ENCODE results near the gene SPCS1.
"Not testable (repeated sequence)": the region's sequence is repeated elsewhere in the genome, so short reads cannot be mapped to it uniquely, and the experiment has no call there.

Gene SPCS1

DNA sequence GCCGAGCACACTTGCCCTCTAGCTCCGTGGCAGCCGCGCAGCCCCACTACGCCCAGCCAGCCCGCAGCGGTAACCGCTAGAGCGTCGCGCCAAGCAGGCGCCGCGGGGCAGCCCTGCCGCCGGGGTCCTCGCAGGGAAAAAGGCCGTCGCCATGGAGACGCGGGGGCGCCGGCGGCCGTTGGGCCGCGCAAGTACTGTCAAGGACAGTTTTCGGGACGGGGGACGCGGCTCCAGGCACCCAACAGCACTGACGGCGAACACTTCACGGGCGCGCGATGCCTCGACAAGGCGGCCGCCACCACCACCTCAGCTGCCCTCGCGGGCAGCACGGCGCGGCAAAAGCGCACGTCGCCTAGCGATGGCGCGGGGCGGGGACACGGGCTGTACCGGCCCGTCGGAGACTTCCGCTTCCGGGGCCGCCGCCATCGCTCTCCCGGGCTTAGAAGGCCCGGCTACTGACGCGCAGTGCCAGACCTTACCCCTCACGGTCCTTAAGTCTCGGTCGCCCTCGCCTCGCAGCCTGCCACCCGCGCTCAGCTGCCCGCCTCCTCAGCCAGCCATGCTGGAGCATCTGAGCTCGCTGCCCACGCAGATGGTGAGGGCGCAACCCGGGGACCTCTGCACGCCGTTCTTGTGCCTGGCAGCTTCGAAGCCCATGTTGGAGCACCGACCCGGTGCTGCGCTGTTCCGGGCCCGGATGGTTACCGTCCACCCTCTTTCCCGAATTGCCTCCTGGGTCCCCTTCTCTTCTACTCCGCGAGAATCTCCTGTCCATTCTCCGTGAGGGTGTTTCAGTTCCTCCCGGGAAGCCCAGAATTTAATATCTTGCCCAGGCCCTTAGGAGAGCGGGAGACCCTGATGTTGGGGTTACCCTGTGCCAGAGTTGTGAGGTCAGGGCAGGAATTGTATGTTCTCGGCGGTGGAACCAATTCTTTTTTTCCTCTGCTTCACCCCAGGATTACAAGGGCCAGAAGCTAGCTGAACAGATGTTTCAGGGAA, at the start of gene SPCS1, which contains the start of gene GLT8D1:
SPCS1 (plus strand) TSS at position 419 of the 999 bp plus-strand sequence; CDS start at position 560, 141 bp downstream.
GLT8D1 (minus strand) TSS at position 104 of the 999 bp plus-strand sequence. CDS start 5,331 bp downstream, outside the sequence.
- DNase-seq (ENCODE audit: low read depth in 2 of 2): peak; percentile 79 to 81

DNA sequence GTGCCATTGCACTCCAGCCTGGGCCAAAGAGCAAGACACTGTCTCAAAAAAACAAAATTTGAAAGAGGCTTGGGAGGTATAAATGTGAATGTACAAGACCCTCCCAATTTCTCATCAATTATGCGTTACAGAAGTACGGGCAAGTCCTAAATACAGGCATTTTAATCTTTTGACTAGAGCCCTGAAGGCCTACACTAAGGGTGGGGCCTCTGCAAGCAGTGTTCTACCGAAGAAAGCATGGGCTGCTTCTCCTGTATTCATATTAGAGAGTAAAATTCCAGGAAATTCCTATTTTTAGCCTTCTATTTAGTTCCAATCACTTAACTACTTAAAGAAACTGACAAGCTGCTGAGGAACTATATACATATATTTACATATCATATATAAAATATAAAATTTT, 45.9 kb upstream of the SPCS1 start:
- DNase-seq (ENCODE audit: low read depth in 2 of 2): no peak

DNA sequence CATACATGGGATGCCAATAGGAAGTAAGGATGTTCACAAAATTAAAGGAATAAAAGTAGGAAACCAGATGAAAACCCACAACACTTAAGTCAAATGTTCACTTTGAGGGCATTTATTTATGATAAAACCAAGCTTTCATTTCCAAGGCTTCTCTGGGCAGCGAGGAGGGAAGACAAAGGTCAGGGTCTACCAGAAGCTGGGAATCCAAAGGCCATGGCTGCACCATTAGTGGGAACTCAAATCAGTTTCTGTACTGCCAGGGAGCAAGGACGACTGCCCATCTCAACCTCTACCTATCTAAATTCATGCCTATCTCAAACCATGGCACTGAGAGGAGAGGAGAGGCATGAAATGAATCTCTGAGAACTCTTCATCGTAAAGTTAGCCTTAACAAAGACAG, 42.8 kb upstream of the SPCS1 start:
- DNase-seq (ENCODE audit: low read depth in 2 of 2): no peak

DNA sequence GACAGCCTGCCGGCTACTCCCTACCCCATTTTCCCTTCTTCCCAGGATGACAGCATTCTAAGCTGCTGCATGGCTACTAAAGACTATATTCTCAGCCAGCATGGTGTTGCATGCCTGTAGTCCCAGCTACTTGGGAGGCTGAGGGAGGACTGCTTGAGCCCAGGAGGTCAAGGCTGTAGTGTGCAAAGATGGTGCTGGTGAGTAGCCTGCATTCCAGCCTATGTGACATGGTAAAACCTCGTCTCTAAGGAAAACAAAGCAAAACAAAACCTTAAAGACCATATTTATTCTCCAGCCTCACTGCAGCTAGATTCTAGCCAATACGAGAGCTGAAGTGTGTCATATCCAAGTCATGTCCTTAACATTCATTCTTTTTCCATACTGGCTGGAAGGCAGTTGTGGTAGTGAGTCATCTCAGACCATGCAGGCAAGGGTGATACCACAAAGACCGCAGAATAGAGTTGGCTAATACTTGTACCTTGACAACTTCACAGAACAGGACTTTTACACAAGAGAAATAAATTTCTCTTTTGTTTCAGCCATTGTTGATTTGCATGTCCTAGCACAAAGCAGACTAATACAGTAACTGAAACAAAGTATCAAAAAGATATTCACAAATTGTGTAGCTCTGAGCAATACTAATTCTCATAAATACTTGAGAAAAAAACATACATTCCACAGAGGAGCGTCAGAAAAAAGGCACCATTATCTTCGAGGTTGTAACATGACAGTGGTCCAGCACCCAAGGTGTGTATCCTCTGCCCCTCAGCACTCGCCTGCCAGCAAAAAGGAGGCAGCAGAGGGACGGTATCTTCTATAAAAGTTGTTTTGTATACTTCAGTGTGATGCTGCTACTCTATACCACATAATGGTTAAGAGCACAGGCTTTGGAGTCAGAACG, 35.0 kb upstream of the SPCS1 start:
- DNase-seq (ENCODE audit: low read depth in 2 of 2): no peak

DNA sequence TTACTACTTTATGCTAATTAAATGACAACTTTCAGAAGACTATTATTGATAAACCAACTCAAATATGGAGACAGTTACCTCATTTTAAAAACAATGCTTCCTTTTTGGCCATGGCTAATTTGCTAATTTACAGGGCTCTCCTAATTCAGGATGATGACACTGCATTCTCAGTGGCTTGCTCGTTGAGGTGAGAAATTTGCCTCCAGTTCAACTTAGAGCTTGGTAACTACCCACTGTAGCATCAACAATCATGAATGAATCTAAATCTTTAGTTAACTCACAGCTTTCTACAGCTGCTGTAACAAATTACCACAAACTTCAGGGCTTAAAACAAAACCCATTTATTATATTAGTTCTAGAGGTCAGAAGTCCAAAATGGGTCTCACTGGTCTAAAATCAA, 34.2 kb upstream of the SPCS1 start:
- DNase-seq (ENCODE audit: low read depth in 2 of 2): no peak

DNA sequence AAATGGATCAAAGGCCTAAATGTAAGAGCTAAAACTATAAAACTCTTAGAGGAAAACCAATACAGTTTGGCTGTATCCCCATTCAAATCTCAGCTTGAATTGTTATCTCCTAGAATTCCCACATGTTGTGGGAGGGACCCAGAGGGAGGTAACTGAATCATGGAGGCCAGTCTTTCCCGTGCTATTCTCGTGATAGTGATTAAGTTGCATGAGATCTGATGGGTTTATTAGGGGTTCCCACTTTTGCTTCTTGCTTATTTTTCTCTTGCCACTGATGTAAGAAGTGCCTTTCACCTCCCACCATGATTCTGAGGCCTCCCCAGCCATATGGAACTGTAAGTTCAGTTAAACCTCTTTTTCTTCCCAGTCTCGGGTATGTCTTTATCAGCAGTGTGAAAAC, 29.7 kb upstream of the SPCS1 start:
- DNase-seq (ENCODE audit: low read depth in 2 of 2): not testable (repeated sequence)

DNA sequence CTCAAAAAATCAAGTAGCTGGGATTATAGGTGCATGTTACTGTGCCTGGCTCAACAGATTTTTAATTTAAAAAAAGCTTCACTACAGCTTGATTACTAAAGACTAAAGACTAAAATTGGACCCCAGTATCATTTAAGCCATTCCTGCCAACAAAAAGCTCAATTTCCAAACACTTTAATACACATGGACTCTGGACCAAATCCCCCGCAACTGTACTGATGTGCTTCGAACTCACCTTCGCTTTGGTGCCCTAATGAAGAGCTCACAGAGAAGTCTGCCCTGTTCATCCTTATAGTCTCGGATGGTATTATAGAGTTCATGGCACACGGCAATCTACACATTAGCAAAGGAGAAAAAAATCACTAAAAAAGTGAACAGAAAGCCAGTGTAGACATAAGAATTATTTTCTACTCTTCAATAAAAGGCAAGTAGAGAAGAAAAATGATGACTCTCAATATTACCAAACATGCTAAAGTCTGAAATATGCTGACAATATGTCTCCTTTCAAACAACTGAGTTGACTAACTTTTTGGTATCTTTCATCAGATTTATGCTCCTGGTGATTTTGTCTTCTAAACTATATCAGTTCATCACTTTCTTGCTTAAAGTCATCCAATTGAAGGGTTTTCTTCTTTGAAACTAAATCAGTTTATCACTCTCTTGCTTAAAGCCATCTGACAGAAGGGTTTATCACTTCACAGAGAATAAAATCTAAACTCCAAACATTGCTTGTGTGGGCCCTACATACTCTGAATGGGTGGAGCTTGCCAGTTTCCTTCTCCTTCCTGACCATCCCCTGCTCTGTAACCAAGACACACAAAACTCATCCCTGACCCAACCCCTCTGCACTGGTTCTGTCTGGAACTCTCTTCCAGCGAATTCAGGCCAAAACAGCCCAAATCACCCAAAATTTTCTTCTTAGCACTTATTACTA, 27.4 kb upstream of the SPCS1 start:
- no peak for DNase-seq (ENCODE audit: low read depth in 2 of 2)

DNA sequence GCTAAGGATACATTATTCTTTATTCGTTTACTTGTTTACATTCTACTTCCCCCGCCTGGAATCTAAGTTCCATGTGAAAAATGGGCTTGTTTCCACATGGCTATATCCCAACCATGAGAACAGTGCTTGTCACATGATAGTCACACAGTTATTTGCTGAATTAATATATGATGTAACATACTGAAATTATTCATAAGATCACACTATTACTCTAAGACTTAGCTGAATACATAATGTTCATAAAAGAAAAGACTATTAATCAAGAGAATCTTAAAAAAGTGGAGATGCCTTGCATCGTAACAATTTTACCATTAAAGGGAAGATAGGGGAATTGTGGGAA, 26.7 kb upstream of the SPCS1 start:
- no peak for DNase-seq (ENCODE audit: low read depth in 2 of 2)

DNA sequence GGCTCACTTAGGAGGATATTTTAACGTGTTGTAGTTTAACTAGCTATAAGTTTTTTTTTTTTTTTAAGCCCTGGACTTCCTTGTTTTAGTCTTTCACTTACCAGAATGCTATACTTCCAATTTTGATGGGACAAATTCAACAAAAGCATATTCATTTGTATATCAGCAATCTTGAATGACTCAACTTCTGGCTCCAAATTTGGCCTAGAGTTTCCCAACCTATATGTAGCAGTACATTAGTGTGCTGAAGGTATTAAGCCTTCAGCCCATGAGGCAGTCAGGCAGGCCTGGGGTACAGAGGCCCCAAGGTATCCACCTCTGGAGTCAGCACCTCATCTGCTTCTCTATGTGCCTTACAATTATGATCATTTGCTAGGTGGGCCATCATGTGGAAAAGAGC, 26.1 kb upstream of the SPCS1 start:
- no peak for DNase-seq (ENCODE audit: low read depth in 2 of 2)

DNA sequence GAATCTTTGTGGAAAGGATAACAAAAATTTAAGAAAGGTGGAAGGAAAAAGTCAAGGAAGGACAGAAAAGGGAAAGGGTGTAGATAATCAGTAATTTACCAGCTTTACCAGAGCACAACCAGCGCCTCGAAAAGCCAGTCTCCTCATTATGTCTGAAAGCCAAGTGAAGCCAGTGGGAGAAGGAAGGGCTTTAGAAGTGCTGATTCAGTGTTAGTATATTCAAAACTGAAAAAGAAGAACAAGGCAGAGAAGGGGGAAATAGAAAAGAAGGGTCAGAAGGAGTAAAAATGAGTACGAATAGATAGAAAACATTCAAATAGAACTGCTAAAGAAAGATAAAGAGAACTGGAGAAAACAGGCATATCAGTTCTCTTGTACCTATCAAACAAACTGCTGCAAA, 24.3 kb upstream of the SPCS1 start:
- DNase-seq (ENCODE audit: low read depth in 2 of 2): no peak

DNA sequence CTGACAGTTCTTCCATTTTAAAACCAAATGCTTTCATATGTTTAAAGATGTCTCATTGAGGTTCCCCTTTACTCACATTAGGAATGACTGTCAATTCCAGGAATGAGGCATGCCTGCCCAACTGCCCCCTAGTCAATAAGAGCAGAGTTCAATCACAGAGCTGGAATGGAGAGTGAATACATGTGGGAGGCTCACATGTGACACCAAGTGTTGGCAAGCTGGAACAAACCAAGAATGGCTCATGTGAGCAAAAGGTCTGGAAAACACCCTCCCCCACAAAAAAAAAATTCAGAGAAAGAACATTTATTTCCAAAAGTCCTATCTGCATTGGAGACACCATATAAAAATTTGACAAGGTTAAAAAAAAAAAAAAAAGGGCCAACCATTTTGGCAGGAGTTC, 23.9 kb upstream of the SPCS1 start:
- DNase-seq (ENCODE audit: low read depth in 2 of 2): peak in 1 of 2 donors; percentile 25

DNA sequence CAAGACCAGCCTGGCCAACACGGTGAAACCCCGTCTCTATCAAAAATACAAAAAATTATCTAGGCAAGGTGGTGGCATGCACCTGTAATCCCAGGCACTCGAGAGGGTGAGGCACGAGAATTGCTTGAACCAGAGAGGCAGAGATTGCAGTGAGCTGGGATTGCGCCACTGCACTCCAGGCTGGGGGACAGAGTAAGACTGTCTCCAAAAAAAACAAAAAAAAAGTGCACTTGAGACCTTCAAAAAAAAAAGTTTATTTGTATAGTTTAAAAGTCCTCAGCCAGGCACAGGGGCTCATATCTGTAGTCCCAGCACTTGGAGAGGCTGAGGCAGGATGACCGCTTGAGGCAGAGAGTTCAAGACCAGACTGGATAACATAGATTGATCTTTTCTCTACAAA, 22.3 kb upstream of the SPCS1 start:
- DNase-seq (ENCODE audit: low read depth in 2 of 2): no peak

DNA sequence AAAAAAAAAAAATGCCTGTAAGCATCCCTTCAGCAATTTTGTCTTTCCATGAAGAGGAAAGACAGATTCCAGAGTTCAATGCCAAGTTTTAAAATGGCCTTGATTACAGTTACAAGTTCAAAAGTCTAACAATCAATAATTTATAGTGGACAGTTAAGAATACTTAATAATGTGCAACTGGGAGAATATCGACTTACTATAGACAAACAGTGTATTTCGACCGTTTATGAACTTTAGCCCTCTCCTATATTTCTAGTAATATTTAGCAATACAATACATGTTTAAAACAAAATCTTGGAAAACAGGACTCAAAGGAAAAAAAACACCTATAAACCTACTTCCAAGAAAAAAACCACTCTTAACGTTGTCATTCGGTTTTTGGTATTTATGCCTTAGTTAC, 21.7 kb upstream of the SPCS1 start:
- no peak for DNase-seq (ENCODE audit: low read depth in 2 of 2)

DNA sequence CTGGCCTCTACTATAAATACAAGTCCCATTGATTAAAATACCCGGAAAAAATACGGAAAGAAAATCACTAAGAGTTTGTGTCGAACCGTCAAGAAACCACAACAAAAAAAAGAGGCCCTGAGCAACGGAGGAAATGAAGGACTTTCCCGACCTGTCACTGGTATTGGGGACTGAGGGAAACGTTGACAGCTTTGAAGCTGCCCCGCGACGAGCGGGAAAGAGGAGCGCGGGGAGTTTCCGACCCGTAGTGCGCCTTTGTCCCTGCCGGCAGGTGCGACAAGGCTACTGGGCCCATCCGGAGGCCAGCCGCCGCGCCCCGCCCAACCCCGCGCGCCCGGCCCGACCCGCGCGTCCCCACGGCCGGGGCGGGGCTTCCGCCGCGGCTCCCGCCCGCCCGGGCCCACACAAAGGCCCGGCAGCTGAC, 20.6 kb upstream of the SPCS1 start:
- peak; percentile 79 for DNase-seq (ENCODE audit: low read depth in 2 of 2)

DNA sequence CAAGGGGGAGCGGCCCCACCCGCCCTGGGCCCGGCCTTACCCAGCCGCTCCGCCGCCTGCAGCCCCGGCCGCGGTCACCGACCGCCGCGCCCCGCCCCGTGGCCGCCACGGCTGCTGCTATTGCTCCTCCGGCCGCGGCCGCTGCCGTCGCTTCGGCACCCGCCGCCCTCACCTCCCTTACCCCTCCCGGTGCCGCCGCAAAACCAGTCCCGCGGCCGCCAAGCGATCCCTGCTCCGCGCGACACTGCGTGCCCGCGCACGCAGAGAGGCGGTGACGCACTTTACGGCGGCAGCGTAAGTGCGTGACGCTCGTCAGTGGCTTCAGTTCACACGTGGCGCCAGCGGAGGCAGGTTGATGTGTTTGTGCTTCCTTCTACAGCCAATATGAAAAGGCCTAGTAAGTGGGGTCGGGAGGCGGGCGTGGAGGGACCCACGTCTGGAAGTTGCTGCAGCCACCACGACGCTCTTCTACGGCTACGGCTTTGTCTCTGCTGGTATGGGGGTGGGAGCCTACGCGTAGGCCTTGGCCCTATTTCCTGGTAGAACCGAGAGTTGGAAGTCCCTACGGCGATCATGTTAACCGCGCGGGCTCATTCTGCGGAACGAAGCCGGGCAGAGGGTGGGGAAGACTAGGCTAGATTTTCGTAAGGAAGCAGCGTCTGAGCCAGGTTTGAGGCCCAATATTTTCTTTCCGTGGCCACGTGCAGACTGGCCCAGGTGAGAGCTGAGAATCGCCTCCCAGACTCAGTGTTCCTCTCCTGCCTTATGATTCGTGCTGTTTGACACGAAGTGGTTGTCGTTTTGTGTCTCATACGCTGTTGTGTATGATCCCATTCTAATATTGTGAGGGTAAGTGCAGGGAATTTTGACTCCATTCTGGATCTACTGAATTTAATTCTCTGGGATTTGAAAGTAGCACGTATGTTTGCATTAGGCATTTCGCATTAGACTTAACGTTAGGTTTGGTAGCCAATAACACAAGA, 19.9 kb upstream of the SPCS1 start, which contains the start of the genes GNL3 and PBRM1:
GNL3 (plus strand) TSS at position 324 of the 983 bp plus-strand sequence; CDS start at position 385, 61 bp downstream.
PBRM1 (minus strand) TSS at position 205 of the 983 bp plus-strand sequence.
- DNase-seq (ENCODE audit: low read depth in 2 of 2): peak; percentile 89 to 91

DNA sequence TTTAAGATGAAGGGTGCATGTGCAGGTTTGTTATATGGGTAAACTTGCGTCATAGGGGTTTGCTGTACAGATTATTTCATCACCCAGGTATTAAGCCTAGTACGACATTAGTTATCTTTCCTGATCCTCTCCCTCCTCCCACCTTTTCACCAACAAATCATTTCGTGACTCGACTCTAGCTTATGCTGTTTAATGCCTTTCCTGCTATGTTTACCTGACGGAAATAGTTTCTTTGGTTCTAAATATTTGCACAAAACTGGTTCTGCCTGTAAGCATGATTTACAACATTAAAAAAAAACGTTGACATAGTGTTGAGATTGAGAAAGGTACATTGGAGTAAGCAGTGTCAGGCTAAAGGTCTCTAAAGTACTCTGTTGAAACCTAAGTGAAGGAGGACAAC, 17.6 kb upstream of the SPCS1 start:
- no peak for DNase-seq (ENCODE audit: low read depth in 2 of 2)

DNA sequence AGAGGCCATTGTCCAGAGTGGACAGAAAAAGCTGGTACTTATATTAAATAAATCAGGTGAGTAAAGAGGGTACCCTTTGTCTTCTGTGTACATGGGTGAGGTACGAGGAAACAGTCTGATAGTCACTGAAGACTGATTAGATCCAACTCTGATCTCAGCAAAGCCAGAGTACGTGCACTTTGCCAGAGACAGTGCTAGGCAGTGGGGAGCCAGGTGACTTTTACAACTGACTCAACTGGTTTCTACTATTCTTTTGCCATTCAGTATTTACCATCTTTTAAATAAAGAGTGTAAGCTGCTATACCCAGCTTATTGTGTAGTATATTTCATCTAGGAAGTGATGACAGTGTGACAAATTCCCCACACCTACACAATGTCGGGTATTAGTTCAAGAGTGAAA, 16.8 kb upstream of the SPCS1 start:
- no peak for DNase-seq (ENCODE audit: low read depth in 2 of 2)

DNA sequence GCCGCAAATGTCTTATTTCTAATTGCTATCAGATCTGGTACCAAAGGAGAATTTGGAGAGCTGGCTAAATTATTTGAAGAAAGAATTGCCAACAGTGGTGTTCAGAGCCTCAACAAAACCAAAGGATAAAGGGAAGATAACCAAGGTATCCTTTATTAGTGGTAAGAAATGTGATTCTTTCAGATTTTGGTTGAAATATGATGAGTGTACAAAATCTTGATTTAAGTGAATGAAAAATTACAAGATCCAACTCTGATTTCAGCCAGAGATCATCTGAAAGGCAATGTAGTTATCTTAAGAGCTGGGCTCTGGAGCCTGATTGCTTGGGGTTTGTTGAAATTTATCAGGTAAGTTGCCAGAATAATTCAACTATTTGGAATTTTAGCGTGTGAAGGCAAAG, 15.3 kb upstream of the SPCS1 start:
- no peak for DNase-seq (ENCODE audit: low read depth in 2 of 2)

DNA sequence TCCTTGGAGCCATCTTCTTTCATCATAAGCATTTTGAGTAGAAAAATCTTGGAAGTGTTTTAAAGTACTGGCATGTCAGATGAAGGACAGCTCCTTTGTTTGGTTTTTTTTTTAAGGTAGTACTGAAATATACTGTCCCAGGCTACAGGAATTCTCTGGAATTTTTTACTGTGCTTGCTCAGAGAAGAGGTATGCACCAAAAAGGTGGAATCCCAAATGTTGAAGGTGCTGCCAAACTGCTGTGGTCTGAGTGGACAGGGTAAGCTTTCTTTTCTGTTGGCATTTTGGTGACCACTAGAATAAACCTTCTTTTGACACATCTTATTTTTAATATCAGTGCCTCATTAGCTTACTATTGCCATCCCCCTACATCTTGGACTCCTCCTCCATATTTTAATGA, 12.8 kb upstream of the SPCS1 start:
- DNase-seq (ENCODE audit: low read depth in 2 of 2): no peak
